ENCODE measurements around the gene SESN3. TPM values are rescaled to one million over a fixed set of nuclear protein-coding genes. Genes with fewer than 3 reads are reported as not detected.
A peak's percentile ranks its signal among the peaks of the same experiment; 100 is the strongest.

The SESN3 gene
- total RNA-seq, 1 experiment from 2014 or later: 36.8 TPM

DNA sequence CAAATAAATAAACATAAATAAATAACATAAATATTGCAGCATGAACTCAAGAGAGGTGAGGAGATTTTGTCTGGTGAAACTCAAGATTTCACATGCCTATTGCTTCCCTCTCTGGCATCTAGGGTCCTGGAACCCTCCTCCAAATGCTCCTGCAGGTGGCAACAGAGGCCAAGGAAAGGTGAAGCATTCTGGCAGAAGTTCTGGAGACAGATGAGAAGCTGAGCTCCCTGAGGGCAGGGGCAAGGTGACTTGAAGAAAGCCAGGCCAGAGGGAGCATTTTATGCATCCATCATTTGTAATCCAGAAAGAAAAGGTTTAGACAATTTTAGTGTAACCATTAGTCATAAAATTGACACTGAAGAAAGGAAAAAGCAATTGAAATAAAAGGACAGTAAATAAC lies 76.5 kb downstream of the SESN3 start:
- Histone ChIP-seq H3K4me1 (ENCODE audit: insufficient read depth, low read length) (no peaks in the 10 kb centered on the region), H3K9ac (ENCODE audit: extremely low read depth, insufficient read length, low read length) (no peak overlapping the region), H3K79me2 (ENCODE audit: insufficient read depth, low read length) (no peaks in the 10 kb centered on the region), H2BK20ac (ENCODE audit: low read depth, low read length, poor library complexity, severe bottlenecking) (no peak overlapping the region), H4K8ac (replicated peaks; ENCODE audit: insufficient read length, low read depth, low read length) (no peak overlapping the region), H2BK5ac (ENCODE audit: insufficient read length, low read length) (no peak overlapping the region), H4K5ac (ENCODE audit: insufficient read length, low read depth, low read length) (no peak overlapping the region), H2BK15ac (ENCODE audit: low read depth, low read length) (no peak overlapping the region), H4K91ac (ENCODE audit: insufficient read length, low read depth, low read length) (no peak overlapping the region), H2AFZ (ENCODE audit: low read length) (no peak overlapping the region), H2AK5ac (ENCODE audit: insufficient read length, low read length) (no peak overlapping the region), H3K27ac (ENCODE audit: insufficient read length, low read depth, low read length) (no peak overlapping the region), H3K27me3 (ENCODE audit: insufficient read depth, low read length) (peaks cover 8% of the 10 kb centered on the region; the same call in 1 of the 2 replicates), H2BK12ac (ENCODE audit: insufficient read length, low read depth, low read length) (no peak overlapping the region), H3K9me3 (ENCODE audit: control insufficient read depth, low read depth, low read length) (no peaks in the 10 kb centered on the region), H3K23me2 (ENCODE audit: insufficient read length, low read depth, low read length, poor library complexity, severe bottlenecking) (peaks cover 16% of the 10 kb centered on the region), H3K23ac (ENCODE audit: insufficient read length, low read depth, low read length) (no peak overlapping the region), H3T11ph (ENCODE audit: low read length) (no peak overlapping the region), H3K14ac (ENCODE audit: insufficient read depth, low read length) (no peak overlapping the region), H3K4ac (ENCODE audit: low read depth, low read length) (no peak overlapping the region), H3K18ac (ENCODE audit: insufficient read length, low read depth, low read length) (no peak overlapping the region), H3K56ac (ENCODE audit: insufficient read length, low read depth, low read length) (no peak overlapping the region), H3K79me1 (ENCODE audit: insufficient read depth, low read depth, low read length, poor library complexity, severe bottlenecking) (no peaks in the 10 kb centered on the region), H3K4me2 (ENCODE audit: insufficient read depth, insufficient read length, low read length) (no peak overlapping the region), H4K20me1 (ENCODE audit: control insufficient read depth, insufficient read depth, insufficient read length) (no peaks in the 10 kb centered on the region), H2BK120ac (ENCODE audit: low read depth, low read length, poor library complexity, severe bottlenecking) (no peak overlapping the region)
- Mint-ChIP-seq H3K4me3 (no peak overlapping the region), H3K4me1 (peaks cover 13 to 16% of the 10 kb centered on the region in 2 experiments), H3K9me3 (peaks cover 6 to 7% of the 10 kb centered on the region in 2 experiments), H3K27ac (no peak overlapping the region), H3K36me3 (ENCODE audit: insufficient read depth in 1 of 3, low read depth in 3 of 3) (peaks cover under 1 to 14% (median 6%) of the 10 kb centered on the region in 3 experiments; a peak in 5 of 7 replicates), H3K27me3 (ENCODE audit: low read depth) (peaks cover 22% of the 10 kb centered on the region)
- TF ChIP-seq, protein P1, sequence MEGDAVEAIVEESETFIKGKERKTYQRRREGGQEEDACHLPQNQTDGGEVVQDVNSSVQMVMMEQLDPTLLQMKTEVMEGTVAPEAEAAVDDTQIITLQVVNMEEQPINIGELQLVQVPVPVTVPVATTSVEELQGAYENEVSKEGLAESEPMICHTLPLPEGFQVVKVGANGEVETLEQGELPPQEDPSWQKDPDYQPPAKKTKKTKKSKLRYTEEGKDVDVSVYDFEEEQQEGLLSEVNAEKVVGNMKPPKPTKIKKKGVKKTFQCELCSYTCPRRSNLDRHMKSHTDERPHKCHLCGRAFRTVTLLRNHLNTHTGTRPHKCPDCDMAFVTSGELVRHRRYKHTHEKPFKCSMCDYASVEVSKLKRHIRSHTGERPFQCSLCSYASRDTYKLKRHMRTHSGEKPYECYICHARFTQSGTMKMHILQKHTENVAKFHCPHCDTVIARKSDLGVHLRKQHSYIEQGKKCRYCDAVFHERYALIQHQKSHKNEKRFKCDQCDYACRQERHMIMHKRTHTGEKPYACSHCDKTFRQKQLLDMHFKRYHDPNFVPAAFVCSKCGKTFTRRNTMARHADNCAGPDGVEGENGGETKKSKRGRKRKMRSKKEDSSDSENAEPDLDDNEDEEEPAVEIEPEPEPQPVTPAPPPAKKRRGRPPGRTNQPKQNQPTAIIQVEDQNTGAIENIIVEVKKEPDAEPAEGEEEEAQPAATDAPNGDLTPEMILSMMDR (conservative IDR thresholded peaks at IDR 0.05): peak; percentile 91
- DNase-seq: peak; percentile 74

All from H9 (cell line).